Astrocyte of the spinal cord (primary cell): ENCODE data around the gene BABAM2.
A peak's percentile ranks its signal among the peaks of the same experiment; 100 is the strongest.

ENCODE experiments used
- DNase-seq: peaks from one replicate; pipeline ENCODE4 v3.0.0; 2011; ENCODE audit warnings: low read depth, low spot score
- H3K4me3 ChIP-seq: 2 replicates; pipeline ENCODE4 v1.5.1; 2011; ENCODE audit warnings: low read depth, mild to moderate bottlenecking, low read length, moderate library complexity
- in situ Hi-C: cut with HindIII; loops from 2 replicates; pipeline ENCODE4 v1.10.0; 2017; ENCODE audit warnings: low sequenced_read_pairs
- TF ChIP-seq, protein P1 (sequence below): IDR thresholded peaks from 2 replicates; pipeline ENCODE4 v1.5.1; 2012; ENCODE audit warnings: low read depth, mild to moderate bottlenecking, low read length, inconsistent platforms

BABAM2 gene

DNA sequence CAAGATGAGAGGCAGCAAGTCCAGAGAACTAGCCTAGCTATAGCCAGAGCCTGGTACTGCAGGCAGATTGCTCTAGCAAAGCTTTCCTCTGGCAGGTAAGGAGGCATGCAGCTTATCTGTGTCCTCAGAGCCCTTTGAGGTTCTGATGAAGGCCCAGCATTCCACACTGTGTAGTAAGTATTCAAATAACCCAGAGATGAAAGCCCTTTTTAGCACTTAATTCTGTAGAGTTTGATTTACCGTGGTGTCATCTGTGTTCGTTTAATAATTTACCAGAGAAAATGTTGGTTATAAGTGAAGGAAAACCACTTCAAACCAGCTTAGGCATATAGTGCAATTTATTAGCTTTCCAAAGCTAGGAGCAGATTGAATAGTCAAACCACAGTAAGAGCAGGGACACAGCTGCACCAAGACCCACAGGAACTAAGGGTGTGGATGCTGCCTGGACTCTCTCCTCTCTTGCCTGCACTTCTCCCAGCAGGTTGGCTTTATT, 226.6 kb downstream of the BABAM2 start:
- TF ChIP-seq, protein P1, sequence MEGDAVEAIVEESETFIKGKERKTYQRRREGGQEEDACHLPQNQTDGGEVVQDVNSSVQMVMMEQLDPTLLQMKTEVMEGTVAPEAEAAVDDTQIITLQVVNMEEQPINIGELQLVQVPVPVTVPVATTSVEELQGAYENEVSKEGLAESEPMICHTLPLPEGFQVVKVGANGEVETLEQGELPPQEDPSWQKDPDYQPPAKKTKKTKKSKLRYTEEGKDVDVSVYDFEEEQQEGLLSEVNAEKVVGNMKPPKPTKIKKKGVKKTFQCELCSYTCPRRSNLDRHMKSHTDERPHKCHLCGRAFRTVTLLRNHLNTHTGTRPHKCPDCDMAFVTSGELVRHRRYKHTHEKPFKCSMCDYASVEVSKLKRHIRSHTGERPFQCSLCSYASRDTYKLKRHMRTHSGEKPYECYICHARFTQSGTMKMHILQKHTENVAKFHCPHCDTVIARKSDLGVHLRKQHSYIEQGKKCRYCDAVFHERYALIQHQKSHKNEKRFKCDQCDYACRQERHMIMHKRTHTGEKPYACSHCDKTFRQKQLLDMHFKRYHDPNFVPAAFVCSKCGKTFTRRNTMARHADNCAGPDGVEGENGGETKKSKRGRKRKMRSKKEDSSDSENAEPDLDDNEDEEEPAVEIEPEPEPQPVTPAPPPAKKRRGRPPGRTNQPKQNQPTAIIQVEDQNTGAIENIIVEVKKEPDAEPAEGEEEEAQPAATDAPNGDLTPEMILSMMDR: no peak
- in situ Hi-C loops: no loop called here
- DNase-seq: no peak
- no peak overlapping the region for H3K4me3 ChIP-seq

DNA sequence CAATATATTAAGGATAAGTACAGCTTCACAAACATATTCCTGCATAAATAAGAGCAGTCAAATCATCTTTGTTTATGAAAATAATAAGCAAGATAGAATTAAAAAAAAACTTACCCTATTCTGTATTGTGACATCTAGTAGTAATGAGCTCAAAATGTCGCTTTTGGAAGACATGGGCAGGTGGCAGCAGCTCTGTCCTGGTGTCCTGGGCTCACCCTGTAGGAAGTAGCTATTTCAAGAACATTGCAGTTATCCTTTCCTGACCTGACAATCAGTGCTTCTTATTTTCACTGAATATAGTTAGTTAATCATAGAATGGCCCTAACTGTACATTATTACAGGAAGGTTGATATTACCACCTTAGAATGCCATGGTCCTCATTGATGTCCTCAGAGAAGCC, 229.1 kb downstream of the BABAM2 start:
- TF ChIP-seq, protein P1: no peak
- in situ Hi-C loops: no loop called here
- no peak overlapping the region for H3K4me3 ChIP-seq
- DNase-seq: no peak

DNA sequence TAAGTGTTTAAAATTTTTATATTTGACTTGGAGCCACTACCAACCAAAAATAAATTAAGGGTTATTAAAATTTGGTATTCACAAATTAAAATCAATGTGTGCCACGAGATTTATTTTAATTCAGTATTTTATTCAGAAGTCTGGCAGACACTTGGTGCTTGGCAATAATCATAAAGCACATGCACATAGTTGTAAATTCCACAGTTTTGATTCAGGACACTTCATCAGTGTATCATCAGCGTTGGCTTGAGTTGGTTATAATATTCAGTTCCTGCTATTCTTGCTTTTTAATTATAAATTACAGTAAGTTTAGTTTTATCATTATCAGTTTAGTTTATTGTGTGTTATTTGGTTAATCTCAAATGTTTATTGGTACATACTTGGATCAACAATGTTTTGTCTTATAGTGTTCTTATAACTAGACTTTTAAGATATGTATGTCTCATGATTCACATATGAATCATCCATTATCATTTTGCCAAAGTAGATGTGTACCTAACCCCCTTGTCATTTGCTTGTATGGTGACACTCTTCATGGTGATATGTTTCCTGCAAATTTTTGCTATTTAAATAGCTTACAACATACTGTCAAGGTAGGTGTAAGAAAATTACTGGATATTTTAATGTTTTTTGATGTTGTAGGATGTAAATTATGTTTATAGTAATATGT, 237.9 kb downstream of the BABAM2 start:
- no peak for DNase-seq
- in situ Hi-C loops: no loop called here
- TF ChIP-seq, protein P1: no peak
- H3K4me3 ChIP-seq: no peak overlapping the region

DNA sequence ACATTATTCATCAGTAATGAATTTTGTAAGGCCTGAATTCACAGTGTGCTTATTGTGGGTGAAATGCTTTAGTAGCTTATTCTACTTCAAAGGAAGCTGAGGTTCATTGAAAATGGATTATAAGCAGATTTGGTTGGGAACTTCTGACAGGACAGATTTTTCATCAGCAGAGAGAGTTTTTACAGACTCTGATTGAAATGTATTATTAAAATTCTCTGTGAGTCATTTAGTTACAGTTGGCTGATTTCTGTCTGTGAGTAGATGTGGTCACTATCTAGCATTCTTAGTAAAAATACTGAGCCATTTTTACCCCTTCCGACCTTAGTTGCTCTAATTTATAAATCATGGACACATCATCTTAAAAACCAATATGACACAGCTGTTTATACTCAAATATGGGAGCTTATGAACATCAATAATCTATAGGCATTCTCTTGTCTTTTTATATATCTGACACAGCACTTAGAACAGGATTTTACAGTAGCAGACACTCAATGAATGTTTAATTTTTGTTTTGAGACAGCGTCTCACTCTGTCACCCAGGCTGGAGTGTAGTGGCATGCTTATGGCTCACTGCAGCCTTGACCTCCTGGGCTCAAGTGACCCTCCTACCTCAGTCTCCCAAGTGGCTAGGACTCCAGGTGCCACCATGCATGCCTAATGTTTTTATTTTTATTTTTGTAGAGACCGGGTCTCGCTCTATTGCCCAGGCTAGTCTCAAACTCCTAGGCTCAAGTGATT, 239.6 kb downstream of the BABAM2 start:
- TF ChIP-seq, protein P1: no peak
- in situ Hi-C loops: no loop called here
- H3K4me3 ChIP-seq: no peak overlapping the region
- DNase-seq: peak; percentile 57

DNA sequence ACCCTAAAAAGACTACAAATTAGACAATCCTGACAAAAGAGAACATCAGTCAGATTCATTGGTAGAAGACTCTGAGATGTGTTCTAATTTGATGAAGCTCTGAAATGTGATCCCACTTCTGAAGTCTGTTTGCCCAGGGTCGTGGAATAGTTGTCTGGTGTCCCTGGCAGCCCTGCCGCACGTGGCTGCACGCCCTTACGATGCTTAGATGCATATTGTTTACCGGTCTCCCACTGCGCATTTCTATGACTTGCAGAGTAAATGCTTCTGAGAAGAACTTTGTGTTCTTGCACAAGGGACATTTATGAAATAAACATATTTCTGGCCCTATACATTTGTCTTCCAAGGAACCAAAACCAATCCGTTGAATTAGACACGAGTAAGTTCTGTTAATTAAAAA, 243.2 kb downstream of the BABAM2 start:
- in situ Hi-C loops: no loop called here
- TF ChIP-seq, protein P1: no peak
- DNase-seq: no peak
- no peak overlapping the region for H3K4me3 ChIP-seq

DNA sequence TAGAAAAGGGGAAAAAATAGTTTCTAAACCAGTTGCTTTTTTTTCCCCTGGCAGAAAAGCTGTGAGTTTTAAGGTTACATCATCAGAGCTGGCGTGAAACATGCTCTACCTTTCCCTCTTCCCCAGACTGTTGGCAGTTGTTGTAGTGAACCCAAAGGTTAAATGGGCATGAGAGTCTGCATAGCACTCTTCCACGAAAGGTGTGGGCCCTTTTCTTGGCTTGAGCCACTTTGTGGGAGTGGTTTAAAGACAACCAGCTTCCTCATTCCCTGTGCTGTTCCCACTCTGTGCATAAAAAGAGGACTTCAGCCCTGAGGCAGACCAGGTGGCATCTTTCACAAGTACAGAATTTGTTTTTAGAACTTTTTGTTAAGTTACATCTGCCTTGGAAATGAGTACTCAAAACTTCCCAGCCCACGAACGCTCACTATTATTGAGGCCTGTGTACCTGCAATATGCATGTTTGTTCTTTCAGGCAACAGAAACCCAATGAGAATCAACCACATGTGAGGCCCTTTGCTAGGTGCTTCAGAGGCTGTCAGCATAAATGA, 243.8 kb downstream of the BABAM2 start:
- in situ Hi-C loops: no loop called here
- DNase-seq: no peak

More for the DNA sequence above, 243.8 kb downstream of the BABAM2 start:
- H3K4me3 ChIP-seq: no peak overlapping the region
- TF ChIP-seq, protein P1: no peak
